ENCODE data around the gene MAP3K8. TPM values are rescaled to one million over a fixed set of nuclear protein-coding genes. Genes with fewer than 3 reads are reported as not detected.

The MAP3K8 gene
- total and polyA plus RNA-seq, 10 of the 15 experiments (the other 5 are each of a cell fraction or from before 2014, with no cell fraction given), result 25.5 to 115 (median 40.2) TPM

DNA sequence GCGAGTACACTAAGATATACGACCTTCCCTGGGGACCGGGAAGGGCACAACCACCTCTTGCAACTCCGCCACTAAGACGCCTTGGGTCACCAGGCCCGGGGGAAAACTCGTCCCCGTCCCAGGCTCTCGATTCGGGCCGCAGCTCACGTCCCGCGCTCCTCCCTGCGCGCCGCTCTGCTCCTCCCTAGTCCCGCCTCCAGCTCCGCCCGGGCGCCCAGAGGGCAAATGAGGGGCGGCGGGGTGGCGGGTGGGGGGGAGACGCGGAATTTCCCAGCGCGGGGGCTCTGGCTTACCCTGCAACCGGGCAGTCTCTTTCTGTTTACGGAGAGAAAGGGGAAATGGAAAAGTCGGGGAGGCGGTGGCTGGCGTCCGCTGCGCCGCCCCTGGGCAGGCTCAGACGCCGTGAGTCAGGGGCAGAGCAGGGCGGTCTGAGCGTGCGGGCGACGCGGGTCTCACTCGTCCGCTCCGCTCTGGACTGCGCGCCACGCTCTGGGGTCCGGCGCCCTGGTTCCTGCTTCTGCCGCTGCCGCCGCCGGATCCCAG, at the start of gene MAP3K8 (continued):
- TF ChIP-seq TBL1XR1 (IDR thresholded peaks at IDR 0.05; ENCODE audit: low read depth, low read length) (peak; percentile 28; the same call in 1 of the 2 replicates), SMAD1 (IDR thresholded peaks at IDR 0.05; ENCODE audit: low read depth, partially characterized antibody) (peak; percentile 48), KLF5 (IDR thresholded peaks at IDR 0.05; ENCODE audit: partially characterized antibody) (peak; percentile 80), BCL11A (IDR thresholded peaks at IDR 0.05; ENCODE audit: low read depth, low read length) (peak; percentile 36), NR2C1 (IDR thresholded peaks at IDR 0.05) (no peak), IKZF1 (conservative IDR thresholded peaks at IDR 0.05) (no peak; the same call in 1 of the 2 replicates), POLR2AphosphoS5 (IDR thresholded peaks at IDR 0.05; ENCODE audit: low read length) (peak; percentile 90), EP300 (IDR thresholded peaks at IDR 0.05; ENCODE audit: borderline replicate concordance in 1 of 2, control insufficient read depth in 1 of 2, low read depth in 2 of 2, low read length in 2 of 2) (no peak; a peak in 1 of 4 replicates), CBX5 (IDR thresholded peaks at IDR 0.05; ENCODE audit: low read depth) (0 out of 2 replicates have a peak, but pooled peaks have one; percentile 43), ZNF217 (IDR thresholded peaks at IDR 0.05) (no peak), HDAC6 (IDR thresholded peaks at IDR 0.05; ENCODE audit: unreplicated experiment) (no peak), CHD2 (IDR thresholded peaks at IDR 0.05; ENCODE audit: borderline replicate concordance, low read depth, low read length) (no peak; the same call in 1 of the 2 replicates), BRCA1 (IDR thresholded peaks at IDR 0.05; ENCODE audit: low read depth, low read length) (no peak), SUPT20H (IDR thresholded peaks at IDR 0.05; ENCODE audit: borderline replicate concordance, control insufficient read depth, low read depth, low read length) (no peak), EED (IDR thresholded peaks at IDR 0.05; ENCODE audit: low read depth) (no peak; the same call in 1 of the 2 replicates), SMAD5 (IDR thresholded peaks at IDR 0.05; ENCODE audit: low read depth) (no peak; the same call in 1 of the 2 replicates), POLR2AphosphoS2 (IDR thresholded peaks at IDR 0.05; ENCODE audit: low read depth, low read length) (peak; percentile 91), FOS (IDR thresholded peaks at IDR 0.05; ENCODE audit: borderline replicate concordance, extremely low read depth, insufficient read length) (no peak), RELA (IDR thresholded peaks at IDR 0.05; ENCODE audit: borderline replicate concordance, partially characterized antibody) (no peak), RB1 (IDR thresholded peaks at IDR 0.05; ENCODE audit: borderline replicate concordance) (no peak)
- TF ChIP-seq, protein P1, sequence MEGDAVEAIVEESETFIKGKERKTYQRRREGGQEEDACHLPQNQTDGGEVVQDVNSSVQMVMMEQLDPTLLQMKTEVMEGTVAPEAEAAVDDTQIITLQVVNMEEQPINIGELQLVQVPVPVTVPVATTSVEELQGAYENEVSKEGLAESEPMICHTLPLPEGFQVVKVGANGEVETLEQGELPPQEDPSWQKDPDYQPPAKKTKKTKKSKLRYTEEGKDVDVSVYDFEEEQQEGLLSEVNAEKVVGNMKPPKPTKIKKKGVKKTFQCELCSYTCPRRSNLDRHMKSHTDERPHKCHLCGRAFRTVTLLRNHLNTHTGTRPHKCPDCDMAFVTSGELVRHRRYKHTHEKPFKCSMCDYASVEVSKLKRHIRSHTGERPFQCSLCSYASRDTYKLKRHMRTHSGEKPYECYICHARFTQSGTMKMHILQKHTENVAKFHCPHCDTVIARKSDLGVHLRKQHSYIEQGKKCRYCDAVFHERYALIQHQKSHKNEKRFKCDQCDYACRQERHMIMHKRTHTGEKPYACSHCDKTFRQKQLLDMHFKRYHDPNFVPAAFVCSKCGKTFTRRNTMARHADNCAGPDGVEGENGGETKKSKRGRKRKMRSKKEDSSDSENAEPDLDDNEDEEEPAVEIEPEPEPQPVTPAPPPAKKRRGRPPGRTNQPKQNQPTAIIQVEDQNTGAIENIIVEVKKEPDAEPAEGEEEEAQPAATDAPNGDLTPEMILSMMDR (IDR thresholded peaks at IDR 0.05 in 2 of 3, conservative IDR thresholded peaks at IDR 0.05 in 1 of 3; ENCODE audit: control insufficient read depth in 2 of 3, extremely low read depth in 1 of 3, insufficient read depth in 1 of 3, low read depth in 3 of 3, low read length in 3 of 3), result no peak
- TF ChIP-seq, protein P2, sequence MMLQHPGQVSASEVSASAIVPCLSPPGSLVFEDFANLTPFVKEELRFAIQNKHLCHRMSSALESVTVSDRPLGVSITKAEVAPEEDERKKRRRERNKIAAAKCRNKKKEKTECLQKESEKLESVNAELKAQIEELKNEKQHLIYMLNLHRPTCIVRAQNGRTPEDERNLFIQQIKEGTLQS (IDR thresholded peaks at IDR 0.05; ENCODE audit: borderline replicate concordance, extremely low read depth, low read depth, low read length), result no peak
- TF ChIP-seq, protein P3, sequence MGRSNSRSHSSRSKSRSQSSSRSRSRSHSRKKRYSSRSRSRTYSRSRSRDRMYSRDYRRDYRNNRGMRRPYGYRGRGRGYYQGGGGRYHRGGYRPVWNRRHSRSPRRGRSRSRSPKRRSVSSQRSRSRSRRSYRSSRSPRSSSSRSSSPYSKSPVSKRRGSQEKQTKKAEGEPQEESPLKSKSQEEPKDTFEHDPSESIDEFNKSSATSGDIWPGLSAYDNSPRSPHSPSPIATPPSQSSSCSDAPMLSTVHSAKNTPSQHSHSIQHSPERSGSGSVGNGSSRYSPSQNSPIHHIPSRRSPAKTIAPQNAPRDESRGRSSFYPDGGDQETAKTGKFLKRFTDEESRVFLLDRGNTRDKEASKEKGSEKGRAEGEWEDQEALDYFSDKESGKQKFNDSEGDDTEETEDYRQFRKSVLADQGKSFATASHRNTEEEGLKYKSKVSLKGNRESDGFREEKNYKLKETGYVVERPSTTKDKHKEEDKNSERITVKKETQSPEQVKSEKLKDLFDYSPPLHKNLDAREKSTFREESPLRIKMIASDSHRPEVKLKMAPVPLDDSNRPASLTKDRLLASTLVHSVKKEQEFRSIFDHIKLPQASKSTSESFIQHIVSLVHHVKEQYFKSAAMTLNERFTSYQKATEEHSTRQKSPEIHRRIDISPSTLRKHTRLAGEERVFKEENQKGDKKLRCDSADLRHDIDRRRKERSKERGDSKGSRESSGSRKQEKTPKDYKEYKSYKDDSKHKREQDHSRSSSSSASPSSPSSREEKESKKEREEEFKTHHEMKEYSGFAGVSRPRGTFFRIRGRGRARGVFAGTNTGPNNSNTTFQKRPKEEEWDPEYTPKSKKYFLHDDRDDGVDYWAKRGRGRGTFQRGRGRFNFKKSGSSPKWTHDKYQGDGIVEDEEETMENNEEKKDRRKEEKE (IDR thresholded peaks at IDR 0.05), result no peak
- TF ChIP-seq, protein P4, sequence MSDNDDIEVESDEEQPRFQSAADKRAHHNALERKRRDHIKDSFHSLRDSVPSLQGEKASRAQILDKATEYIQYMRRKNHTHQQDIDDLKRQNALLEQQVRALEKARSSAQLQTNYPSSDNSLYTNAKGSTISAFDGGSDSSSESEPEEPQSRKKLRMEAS (IDR thresholded peaks at IDR 0.05; ENCODE audit: low read depth, low read length), result no peak
